LoVo (cell line): Measurements from ENCODE around the gene SIGLEC6.

Experiments used
- DNase-seq: peaks from one replicate; pipeline ENCODE4 v3.0.0-alpha.2; 2016; ENCODE audit warnings: low spot score

SIGLEC6 gene

DNA sequence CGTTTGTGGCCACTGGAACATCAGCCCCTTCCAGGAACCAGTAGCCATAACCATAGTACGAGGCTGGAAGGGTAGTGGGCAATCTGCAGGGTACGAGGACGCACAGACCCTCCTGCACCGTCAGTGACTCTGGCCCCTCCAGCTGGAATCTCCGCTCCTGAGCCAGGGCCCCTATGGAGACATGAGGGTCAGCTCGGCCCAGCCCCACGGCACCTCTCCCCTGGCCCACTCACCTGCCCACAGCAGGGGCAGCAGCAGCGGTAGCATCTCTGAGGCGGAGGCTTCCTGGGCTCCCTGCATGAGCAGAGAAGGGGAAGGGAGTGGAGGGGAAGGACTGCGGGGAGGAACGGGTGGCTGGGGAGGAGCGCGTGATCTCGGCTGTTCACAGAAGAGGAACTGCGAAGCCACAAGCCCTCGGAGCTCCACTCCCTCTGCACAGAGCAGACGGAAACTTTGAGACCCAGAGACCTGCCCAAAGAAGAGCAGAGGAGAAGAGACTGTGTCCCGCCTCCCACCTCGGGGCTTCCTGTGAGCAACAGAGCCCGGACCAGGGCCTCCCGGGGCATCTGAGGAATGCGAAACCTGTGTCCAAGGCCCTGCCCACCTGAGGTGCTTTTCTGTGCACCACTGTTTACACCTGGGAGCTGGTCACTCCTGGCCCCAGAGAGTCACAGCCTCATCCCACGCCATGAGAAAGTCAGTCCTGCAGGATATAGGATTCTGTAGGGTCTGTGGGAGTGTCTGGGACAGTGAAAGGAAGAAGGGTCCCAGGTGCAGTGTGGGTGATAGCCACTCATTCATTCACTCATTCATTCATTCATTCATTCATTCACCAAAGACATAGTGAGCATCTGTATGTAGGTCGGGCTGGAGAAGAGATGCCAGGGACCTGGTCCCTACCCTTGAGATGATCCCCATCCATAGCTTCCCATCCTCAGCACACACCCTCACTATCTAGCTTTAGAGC, at the start of gene SIGLEC6:
Gene SIGLEC6, minus strand, starts transcription at position 322 of the 967 bp plus-strand sequence. Its CDS starts 22 bp downstream, at position 300.
- no peak for DNase-seq

DNA sequence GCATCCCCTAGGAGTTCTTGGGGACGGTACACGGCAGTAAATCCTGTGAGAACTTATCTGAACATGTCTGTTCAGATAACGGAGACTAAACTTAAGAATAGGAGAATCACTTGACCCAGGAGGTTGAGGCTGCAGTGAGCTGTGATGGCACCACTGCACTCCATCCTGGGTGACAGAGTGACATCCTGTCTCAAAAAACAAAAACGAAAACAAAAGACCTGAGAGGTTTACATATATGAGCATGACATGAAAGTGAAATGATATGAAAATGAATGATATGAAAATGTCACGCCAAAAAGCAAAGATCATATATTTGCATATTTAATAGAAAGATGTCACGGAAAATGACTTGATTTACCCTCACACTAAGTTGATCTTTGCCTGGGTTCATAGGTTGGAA, 45.4 kb upstream of the SIGLEC6 start:
- no peak for DNase-seq

DNA sequence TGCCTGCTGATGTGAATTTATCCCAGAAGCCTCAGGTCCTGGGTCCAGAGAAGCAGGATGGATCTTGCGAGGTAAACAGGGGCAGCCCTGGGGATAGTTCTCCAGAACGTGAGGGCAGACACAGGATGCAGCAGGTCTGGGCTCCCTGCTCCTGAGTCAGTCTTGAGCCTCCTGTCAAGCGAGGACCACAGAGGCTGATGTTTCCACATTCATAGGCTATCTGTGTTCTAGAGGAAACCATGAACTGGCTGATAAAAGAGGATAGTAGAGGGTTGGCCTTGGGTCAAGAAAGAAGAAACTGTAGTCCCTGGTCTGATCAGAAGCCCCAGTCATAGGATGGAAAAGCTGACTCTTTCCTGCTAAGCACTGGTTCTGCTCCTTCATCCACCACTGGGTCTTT, 41.9 kb upstream of the SIGLEC6 start:
- no peak for DNase-seq

DNA sequence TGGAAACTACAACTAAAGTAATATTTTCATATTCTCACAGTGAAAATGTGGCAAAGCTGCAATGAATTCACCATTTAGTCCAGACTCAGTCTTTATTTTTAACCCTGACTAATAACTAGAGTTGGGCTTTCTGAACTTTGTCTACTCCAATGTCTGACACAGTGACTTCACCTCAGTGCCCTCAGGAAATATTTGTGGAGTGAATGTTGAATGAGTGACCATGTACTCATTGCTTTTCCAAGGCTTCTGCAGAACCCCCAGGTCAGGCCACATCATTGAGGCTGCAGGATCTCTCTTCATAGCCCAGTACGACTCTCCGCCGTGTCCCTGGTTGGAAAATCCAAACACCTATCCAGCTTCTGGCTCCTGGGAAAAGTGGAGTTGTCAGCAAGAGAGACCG, 41.4 kb upstream of the SIGLEC6 start:
- no peak for DNase-seq

DNA sequence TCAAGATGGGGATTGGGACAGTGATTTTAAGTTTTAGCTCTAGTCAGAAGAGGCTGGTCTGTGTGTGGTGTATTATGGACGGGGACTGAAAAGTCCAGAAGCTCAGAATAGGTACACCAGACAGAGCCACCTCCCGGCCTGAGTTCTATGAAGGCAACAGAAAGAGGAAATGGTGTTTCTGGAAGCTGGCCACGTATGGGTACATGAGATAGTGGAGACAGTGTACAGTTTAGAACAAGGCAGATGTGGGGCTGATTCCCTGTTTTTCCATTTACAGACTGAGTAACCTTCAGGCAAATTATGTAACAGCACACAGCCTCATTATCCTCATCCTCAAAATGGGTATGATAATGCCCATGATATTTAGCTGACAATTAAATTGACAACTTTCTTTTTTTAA, 40.9 kb upstream of the SIGLEC6 start:
- no peak for DNase-seq

DNA sequence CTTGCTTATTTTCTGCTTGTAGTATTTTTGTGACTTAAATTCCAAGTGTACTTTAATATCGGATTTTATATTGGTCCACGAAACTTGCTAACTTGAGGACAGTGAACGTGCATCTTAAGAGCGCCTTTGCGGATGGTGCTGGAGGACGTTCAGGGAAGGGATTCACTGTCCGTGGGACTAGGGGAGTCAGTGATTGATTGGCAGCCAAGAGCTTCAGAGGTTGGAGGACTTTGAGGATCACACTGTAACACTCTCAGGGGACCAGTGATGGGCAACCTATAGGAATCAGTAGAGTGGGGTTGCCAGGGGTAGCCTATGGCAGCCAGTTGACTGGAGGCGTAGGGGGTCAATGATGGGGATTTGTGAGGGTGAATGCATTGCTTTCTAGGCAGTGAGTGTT, 40.1 kb upstream of the SIGLEC6 start:
- no peak for DNase-seq

DNA sequence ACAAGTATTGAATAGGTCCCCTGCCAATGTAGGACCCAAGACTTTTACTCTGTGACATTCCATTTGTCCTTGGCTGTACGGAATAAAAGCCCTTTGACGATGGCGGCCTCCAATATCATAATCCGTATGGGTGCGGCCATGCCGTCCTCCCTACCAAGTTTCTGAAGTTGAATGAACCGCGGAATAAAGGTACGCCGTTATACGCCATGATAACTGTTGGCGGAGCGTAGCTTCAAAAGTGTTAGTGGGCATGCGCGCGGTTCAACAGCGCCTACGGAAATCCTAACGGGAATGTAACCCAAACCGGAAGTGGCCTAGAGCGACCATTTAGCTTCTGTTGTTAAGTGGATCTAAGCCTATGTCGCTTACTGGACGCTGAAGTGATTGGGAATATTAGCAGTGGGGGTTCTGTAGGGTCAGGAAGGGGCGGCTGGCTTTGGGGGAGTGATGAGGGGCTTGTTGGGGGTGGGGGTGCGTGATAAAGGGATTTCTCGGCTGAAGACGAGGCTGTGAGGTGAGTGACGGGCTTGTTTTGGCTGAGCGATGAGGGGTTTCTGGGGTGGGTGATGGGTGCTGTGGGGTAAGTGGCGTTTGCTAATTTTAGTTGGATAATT, 39.6 kb upstream of the SIGLEC6 start, which contains the start of gene ZNF175:
Gene ZNF175, plus strand, starts transcription at position 322 of the 614 bp plus-strand sequence. CDS start 2,047 bp downstream, outside the sequence.
- no peak for DNase-seq

DNA sequence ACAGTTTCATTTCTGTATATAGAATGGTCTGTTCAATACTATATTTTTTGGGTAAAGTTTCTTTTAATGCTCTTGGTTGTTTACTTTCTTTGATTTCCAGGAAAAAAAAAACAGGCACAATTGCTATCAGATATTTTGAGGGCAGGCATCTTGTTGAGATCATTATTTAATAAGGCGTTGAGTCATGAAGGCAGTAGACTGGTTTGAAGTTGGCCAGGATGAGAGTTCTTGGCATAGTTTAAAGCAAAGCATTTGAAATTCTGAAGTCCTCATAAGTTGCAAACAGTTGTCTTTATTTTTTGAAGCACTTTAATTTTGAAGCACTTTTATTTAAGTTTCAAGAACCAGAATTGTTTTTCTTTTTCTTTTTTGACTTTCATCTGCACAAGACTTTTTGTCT, 37.0 kb upstream of the SIGLEC6 start:
- no peak for DNase-seq

DNA sequence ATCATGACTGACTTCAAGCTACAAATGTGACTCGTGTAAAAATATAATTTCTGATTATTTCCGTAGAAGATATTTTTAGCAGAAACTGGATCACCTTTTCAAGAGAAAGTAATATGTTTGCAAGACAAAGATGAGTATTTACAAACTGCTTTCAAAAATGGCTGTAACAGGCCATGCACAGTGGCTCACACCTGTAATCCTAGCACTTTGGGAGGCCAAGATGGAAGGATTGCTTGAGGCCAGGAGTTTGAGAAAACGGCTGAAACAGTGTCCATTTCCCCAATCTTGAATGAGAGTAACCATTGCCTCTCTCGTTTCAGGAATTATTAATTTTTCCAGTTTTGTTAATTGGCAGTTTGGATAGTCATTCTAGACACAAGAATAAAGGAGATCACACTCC, 36.1 kb upstream of the SIGLEC6 start:
- DNase-seq: no peak

DNA sequence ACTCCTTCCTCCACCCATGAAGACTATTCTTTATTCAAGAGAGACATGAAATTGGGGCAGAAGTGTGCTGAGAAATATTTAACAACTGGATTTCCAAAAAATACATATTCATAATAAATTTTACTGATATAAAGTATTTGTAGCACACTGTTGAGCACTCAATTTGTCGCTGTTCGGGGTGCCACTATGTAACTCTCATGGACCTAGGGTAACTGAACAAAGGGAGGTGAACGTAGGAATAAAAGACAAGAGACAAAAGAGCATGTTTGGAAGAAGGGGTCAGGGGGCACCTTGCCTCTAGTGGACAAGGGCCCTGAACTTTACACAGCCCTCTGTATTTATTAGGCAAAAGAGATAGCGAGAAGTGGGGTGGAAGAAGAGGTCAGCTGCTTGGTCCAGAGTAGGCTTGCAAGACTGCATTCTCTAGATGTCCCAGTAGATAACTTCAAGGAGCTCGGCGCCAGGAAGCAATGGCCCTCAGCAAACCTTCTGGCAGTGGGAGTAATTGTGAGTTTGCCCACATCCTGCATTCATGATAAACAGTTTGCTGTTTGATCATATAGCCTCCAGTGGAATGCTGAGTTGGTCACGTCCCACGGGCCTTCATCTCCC, 35.1 kb upstream of the SIGLEC6 start:
- no peak for DNase-seq

DNA sequence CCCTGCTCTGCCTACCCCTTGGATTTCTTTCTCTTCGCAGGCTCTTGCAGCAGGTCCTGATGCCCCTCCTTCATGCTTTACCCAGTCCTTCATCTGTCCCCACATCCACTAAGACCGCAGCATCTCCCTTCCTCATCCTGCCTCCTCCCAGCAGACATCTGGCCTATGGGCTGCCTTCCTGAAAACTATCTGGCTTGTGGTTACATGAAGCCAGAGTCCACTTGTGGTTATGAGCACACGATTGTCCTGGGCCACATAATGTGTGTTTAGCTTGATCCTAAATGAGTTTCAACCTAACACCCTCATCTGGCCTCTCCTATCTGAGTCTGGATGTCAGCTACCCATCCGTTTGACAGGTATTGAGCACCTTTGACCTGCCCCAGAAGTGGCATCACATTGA, 34.1 kb upstream of the SIGLEC6 start:
- DNase-seq: no peak

DNA sequence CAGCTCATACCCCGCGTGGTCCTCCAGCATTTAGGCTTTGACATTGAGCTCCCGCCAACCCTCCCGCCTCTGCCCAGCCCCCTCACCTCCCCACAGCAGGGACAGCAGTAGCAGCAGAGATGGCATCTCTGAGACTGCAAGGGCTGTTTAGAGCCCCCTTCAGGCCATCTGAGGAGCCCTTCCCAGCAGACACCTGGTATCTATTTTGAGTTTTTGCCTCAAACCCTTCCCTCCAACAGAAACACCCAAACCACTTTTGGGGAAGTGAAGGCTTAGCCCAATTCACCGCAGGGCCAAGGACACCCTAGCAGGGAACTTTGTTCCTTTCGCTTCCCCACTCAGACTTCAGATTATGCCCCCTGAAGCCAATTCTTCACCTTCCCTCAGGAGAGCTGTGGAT, 33.3 kb upstream of the SIGLEC6 start:
- no peak for DNase-seq

DNA sequence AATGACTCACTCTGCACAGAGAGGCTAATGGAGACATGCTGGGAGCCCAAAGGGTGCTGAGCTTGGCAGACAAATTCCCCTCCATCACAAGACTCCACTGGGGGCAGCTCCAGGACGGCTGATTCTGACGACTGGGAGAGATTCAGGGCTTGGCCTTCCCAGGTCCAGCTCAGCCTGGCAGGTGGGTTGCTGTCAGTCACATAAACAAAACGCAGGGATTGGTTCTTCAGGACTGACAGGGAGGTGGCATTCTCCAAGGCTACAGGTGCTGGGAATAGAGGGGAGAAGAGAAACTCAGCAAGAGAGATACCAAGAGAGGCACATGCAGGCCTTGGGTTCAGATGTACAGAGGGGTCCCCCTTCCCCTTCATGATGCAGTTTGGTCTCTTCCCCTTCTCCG, 28.9 kb upstream of the SIGLEC6 start:
- DNase-seq: no peak

DNA sequence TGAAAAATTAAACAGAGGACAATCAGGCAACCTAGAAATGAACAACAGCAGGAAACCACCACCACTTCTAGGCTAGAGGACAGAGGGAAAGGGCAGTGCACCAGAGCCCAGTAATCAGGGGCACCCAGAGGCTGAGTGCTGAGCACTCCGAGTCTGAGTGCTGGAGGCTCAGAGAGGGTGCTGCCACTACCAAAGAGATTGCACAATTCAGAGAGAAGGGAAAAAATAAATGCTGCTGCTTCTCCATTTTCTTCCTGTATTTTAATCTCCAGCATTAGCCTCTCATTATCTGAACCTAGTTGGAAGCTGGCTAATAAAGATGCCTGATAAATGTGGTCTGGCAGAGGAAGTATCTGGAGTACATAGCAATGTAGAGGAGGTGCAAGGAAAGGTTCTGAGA, 27.8 kb upstream of the SIGLEC6 start:
- DNase-seq: no peak

DNA sequence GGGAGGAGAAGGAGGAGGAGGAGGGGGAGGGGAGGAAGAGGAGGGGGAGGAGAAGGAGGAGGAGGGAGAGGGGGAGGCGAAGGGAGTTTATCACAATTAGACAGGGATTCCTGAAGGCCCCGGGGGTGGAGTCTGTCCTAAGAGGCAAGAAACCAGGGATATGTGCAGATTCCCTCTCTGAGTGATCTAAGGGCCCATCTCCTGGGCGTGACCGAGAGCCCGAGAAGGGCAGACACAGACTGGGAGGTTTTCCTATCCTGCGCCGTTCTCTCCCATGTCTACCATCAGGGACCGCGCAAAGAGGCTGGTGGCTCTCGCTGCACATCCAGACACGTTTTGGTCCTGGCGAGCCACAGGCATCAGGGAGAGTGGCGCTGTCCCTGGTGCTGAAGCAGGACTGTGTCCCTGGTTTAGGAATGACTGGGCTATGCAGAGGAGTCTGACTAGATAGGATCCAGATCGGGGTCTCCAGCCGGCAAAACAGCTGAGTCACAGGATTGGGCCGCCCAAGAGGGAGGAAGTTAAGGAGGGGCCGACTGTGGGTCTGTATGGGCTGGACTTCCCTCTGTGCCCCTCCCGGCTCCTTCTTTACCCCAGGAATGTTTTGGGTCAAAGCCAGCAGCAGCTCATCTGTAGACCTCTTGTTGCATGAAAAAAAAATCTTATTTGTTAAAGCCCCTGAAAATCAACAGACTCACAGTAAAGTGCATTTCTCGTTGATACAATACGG, 21.7 kb upstream of the SIGLEC6 start:
- peak; percentile 48 for DNase-seq

DNA sequence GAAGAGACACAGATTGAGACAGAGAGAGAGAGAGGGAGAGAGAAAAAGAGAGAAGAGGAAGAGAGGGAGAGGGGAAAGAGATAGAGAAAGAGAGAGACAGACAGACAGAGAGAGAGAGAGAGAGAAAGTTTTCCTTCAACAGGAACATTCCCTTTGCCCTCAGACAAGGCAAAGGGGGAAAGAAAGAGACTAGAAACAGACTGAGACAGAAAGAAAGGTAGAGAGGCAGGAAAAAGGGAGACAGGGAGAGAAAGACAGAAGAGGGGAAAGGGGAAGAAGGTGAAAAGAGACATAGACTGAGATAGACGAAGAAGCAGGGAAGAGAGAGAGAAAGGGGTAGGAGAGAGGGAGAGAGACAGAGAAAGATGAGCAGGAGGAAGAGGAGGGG, 21.1 kb upstream of the SIGLEC6 start:
- DNase-seq: no peak

DNA sequence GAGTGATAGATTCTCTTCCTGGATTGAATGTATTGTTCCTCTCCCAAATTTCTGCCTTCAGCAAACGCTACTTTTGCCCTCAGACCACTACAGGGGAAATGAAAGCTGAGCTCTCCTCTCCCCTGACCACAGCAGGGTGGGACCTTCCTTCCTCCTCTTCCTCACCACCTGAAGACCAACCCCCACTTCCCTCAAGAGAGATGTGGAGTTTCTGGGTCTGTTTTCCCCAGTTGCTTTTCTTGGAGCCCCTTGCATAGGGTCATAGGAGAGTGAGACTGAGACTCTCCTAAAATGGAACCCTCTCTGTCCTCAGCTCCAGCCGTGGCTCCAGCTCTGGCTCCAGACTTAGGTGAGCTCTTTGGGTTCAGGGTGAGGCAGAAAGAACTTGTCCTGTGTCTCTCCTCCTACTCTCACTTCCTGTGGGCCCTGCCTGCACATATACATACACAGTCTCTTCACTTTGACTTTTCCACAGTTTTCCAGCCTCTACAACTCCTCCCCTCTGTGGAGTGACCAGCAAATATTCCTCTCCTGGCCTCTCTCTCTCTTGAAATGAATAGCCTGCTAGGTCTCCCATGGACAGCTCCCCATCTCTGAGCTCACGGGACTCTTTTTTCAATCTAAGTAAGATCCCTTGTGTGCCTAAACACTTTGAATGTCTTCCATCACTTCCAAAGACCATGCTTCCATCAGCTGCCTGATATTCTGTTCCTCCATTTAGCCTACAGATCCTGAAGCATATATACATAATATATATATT, 20.4 kb upstream of the SIGLEC6 start:
- DNase-seq: no peak

DNA sequence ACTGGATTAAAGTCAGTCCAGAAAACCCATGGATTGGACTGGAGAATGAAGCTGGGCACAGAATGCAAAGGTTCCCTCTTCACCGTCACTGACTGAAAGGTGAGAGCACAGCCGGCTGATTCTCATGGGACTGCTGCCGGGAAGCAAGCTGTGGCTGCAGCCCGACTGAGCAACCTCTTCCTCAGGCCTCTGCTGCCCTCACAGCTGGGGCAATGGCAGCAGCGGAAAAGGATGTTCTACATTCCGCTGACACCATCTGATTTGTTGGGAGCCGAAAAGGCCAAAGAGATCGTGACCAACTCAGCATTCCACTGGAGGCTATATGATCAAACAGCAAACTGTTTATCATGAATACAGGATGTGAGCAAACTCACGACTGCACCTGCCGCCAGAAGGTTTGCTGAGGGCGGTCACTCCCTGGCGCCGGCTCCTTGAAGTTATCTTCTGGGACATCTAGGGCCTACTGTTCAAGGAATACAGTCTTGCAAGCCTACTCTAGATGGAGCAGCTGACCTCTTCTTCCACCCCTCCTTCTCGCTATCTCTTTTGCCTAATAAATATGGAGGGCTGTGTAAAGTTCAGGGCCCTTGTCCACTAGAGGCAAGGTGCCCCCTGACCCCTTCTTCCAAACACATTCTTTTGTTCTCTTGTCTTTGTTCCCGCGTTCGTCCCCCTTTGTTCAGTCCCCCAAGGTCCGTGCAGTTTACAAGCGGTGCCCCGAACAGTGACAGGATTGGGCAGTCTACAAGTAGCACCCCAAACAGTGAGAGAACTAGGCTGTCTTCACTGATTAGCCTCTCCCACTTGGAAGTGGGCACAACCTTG, 19.6 kb upstream of the SIGLEC6 start:
- DNase-seq: no peak

DNA sequence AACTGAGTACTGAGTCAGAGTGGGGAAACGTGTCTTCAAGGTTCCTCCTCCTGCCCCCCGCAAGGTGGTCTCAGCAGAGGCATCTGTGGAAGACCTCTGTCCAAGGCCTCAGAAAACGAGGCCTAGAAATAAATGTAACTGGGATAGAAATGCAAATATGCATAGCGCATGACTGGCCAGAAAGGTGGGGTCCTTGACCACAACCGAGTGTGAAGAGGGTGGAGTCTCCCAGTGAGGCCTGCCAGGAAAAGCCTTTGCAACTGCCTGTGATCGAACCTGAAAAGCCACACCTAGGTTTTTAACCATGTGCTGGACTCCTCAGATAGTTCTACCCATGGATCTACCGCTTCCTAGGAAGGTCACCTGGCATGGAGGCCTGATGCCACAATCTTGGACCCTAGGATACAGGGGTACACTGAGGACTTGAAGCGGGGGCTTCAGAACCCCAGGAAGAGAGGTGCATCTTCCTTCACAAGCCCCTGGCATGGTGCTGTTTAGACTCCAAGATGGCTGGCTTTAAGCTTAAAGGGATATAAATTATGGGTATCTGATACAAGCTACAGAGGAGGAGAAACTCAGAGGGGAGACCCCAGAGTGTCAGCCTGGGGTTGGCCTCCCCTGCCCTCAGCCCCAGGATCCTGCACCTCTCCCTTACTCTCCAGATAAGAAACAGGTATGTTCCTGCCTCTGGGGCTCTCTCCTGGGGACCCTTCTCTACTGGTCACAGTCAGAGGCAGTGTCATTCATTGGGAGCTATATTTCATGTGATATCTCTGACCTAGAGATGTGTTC, 18.3 kb upstream of the SIGLEC6 start:
- no peak for DNase-seq

DNA sequence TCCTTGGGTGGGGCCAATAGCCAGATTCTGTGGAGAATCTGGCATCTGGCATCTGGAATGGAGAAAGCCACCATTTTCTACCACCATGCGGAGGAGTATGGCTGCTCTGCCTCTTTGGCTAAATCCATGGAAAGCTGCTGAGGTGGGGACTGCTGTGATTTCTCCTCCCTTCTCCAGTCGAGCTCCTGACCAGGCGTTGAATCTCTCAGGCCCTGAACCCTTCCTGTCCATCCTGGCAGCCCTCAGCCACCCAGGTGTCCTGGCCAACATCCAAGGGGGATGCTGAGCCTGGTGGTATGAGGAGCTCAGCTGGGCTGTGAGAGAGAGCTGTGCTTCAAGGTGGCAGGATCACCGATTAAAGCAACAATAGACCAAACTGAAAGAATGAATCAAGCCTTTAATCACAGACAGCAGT, 17.4 kb upstream of the SIGLEC6 start:
- DNase-seq: no peak
